WTC11 (cell line): ENCODE results near the gene PNMT. TPM values are rescaled to one million over a fixed set of nuclear protein-coding genes. Genes with fewer than 3 reads are reported as not detected.

Experiments
- ELF4 ChIP-seq: sonication (generic); formaldehyde crosslinking; IDR thresholded peaks from 2 replicates; pipeline ENCODE4 v1.8.1; 2022; ENCODE audit warnings: low read depth, mild to moderate bottlenecking, moderate library complexity, missing genetic modification reagents
- EMX1 ChIP-seq: fragments of 250-450 bp; sonication (Bioruptor Pico); IDR thresholded peaks from 2 replicates; pipeline ENCODE4 v1.8.0; 2021; ENCODE audit warnings: mild to moderate bottlenecking
- ETV6 ChIP-seq: sonication (generic); formaldehyde crosslinking; IDR thresholded peaks from 2 replicates; pipeline ENCODE4 v1.8.1; 2022; ENCODE audit warnings: mild to moderate bottlenecking, missing genetic modification reagents
- FOXP1 ChIP-seq: sonication (generic); formaldehyde crosslinking; IDR thresholded peaks from 2 replicates; pipeline ENCODE4 v1.8.0; 2022; ENCODE audit warnings: missing genetic modification reagents, mild to moderate bottlenecking, moderate library complexity, borderline replicate concordance
- GABPB1 ChIP-seq: sonication (generic); formaldehyde crosslinking; IDR thresholded peaks from 2 replicates; pipeline ENCODE4 v1.8.1; 2023; ENCODE audit warnings: mild to moderate bottlenecking, missing genetic modification reagents
- GTF2I ChIP-seq: fragments of 250-450 bp; sonication (Bioruptor Pico); conservative IDR thresholded peaks from 2 replicates; pipeline ENCODE4 v1.4.0; 2021; ENCODE audit warnings: mild to moderate bottlenecking
- HMGA2 ChIP-seq: fragments of 250-450 bp; sonication (Bioruptor Pico); IDR thresholded peaks from 2 replicates; pipeline ENCODE4 v1.4.0; 2021; ENCODE audit warnings: mild to moderate bottlenecking, moderate library complexity
- IRF2 ChIP-seq: sonication (generic); formaldehyde crosslinking; IDR thresholded peaks from 2 replicates; pipeline ENCODE4 v1.8.0; 2022; ENCODE audit warnings: low read depth, missing genetic modification reagents, borderline replicate concordance
- JAZF1 ChIP-seq: fragments of 250-450 bp; sonication (Bioruptor Pico); IDR thresholded peaks from 2 replicates; pipeline ENCODE4 v1.9.0; 2021; ENCODE audit warnings: moderate library complexity, mild to moderate bottlenecking, inconsistent platforms
- NFYB ChIP-seq: sonication (generic); formaldehyde crosslinking; conservative IDR thresholded peaks from 2 replicates; pipeline ENCODE4 v1.8.0; 2022; ENCODE audit warnings: low read depth, missing genetic modification reagents
- SMAD4 ChIP-seq: sonication (generic); formaldehyde crosslinking; IDR thresholded peaks from 2 replicates; pipeline ENCODE4 v1.8.0; 2022; ENCODE audit warnings: mild to moderate bottlenecking, missing genetic modification reagents
- SP1 ChIP-seq: sonication (generic); formaldehyde crosslinking; conservative IDR thresholded peaks from 2 replicates; pipeline ENCODE4 v1.8.1; 2022; ENCODE audit warnings: missing genetic modification reagents
- ZNF121 ChIP-seq: sonication (generic); formaldehyde crosslinking; IDR thresholded peaks from 2 replicates; pipeline ENCODE4 v1.8.0; 2023; ENCODE audit warnings: missing genetic modification reagents
- ZNF263 ChIP-seq: sonication (generic); formaldehyde crosslinking; IDR thresholded peaks from 2 replicates; pipeline ENCODE4 v1.8.1; 2022; ENCODE audit warnings: low read depth, mild to moderate bottlenecking, moderate library complexity, missing genetic modification reagents
- ZNF317 ChIP-seq: sonication (generic); formaldehyde crosslinking; IDR thresholded peaks from 2 replicates; pipeline ENCODE4 v1.8.1; 2023; ENCODE audit warnings: low read depth, mild to moderate bottlenecking, moderate library complexity, missing genetic modification reagents, borderline replicate concordance
- ZNF396 ChIP-seq: fragments of 250-450 bp; sonication (Bioruptor Pico); IDR thresholded peaks from 2 replicates; pipeline ENCODE4 v1.8.0; 2021; ENCODE audit warnings: mild to moderate bottlenecking, moderate library complexity, borderline replicate concordance
- total RNA-seq: library from RNA; stranded (reverse); gene quantifications from 3 replicates; pipeline ENCODE4 v1.2.3, GENCODE V29; 2021
- TF ChIP-seq, protein P1 (sequence below): fragments of 250-450 bp; sonication (Bioruptor Pico); IDR thresholded peaks from 2 replicates; pipeline ENCODE4 v1.8.0; 2021; ENCODE audit warnings: mild to moderate bottlenecking
- TF ChIP-seq, protein P2 (sequence below): sonication (generic); formaldehyde crosslinking; IDR thresholded peaks from 2 replicates; pipeline ENCODE4 v1.8.1; 2023; ENCODE audit warnings: mild to moderate bottlenecking, missing genetic modification reagents
- TF ChIP-seq, protein P3 (sequence below): sonication (generic); formaldehyde crosslinking; IDR thresholded peaks from 2 replicates; pipeline ENCODE4 v1.8.0; 2022; ENCODE audit warnings: mild to moderate bottlenecking, missing genetic modification reagents
- TF ChIP-seq, protein P4 (sequence below): sonication (generic); formaldehyde crosslinking; IDR thresholded peaks from 2 replicates; pipeline ENCODE4 v1.8.0; 2022; ENCODE audit warnings: mild to moderate bottlenecking, missing genetic modification reagents
- TF ChIP-seq, protein P5 (sequence below): fragments of 250-450 bp; sonication (Bioruptor Pico); IDR thresholded peaks from 2 replicates; pipeline ENCODE4 v2.1.2; 2022; ENCODE audit warnings: mild to moderate bottlenecking, moderate library complexity
- TF ChIP-seq, protein P6 (sequence below): sonication (generic); formaldehyde crosslinking; conservative IDR thresholded peaks from 2 replicates; pipeline ENCODE4 v1.8.1; 2022; ENCODE audit warnings: mild to moderate bottlenecking, missing genetic modification reagents
- TF ChIP-seq, protein P7 (sequence below): fragments of 250-450 bp; sonication (Bioruptor Pico); conservative IDR thresholded peaks from 2 replicates; pipeline ENCODE4 v1.9.0; 2021; ENCODE audit warnings: mild to moderate bottlenecking
- TF ChIP-seq, protein P8 (sequence below): sonication (generic); formaldehyde crosslinking; conservative IDR thresholded peaks from 2 replicates; pipeline ENCODE4 v1.8.1; 2023; ENCODE audit warnings: mild to moderate bottlenecking, low read depth, missing genetic modification reagents, moderate library complexity
- TF ChIP-seq, protein P9 (sequence below): sonication (generic); formaldehyde crosslinking; IDR thresholded peaks from 2 replicates; pipeline ENCODE4 v1.8.1; 2022; ENCODE audit warnings: mild to moderate bottlenecking, missing genetic modification reagents, moderate library complexity, borderline replicate concordance

PNMT gene
- total RNA-seq, 1 experiment from 2014 or later = 3.1 TPM

DNA sequence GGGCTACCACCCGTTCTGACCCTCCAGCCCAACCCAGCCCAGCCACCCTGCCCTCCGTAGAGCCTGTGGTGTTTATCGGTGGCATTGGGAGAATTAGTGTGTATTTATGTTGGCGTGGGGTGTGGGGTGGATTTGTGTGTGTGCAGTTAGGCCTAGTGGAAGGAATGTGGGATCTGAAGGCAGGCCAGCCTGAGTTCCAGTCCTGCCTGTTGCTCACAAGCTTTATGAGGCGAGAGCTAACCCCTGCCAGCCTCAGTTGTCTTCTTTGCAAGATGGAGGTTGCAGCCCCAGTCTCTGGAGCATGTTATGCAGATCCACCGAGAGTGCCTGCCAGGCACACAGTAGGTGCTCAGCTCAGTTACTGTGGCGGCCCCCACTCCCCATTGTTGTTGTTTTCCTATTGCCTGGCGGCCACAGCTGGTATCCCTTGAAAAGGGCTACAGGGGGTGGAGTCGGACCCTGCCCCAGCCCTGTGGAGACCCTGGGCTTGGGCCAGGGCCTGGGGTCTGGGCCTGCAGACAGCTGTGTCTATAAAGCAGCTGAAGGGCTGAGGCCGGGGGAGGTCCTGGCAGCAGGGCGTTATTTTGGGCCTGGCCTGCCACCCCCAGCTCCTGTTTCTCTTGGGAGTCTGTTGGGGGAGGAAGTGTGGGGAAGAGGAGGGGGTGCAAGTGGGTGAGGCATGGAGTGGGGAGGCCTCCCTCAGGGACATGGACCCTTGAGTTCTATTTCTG, 36.7 kb downstream of the PNMT start (continued):
- TF ChIP-seq, protein P1, sequence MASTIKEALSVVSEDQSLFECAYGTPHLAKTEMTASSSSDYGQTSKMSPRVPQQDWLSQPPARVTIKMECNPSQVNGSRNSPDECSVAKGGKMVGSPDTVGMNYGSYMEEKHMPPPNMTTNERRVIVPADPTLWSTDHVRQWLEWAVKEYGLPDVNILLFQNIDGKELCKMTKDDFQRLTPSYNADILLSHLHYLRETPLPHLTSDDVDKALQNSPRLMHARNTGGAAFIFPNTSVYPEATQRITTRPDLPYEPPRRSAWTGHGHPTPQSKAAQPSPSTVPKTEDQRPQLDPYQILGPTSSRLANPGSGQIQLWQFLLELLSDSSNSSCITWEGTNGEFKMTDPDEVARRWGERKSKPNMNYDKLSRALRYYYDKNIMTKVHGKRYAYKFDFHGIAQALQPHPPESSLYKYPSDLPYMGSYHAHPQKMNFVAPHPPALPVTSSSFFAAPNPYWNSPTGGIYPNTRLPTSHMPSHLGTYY (CRISPR knock-in tag) = no peak
- TF ChIP-seq IRF2 (no peak), SP1 (CRISPR knock-in tag) (peak; percentile 36; the same call in 1 of the 2 replicates), EMX1 (CRISPR knock-in tag) (no peak), ETV6 (CRISPR knock-in tag) (no peak), JAZF1 (CRISPR knock-in tag) (no peak), ELF4 (no peak), ZNF263 (CRISPR knock-in tag) (no peak), GTF2I (CRISPR knock-in tag) (0 out of 2 replicates have a peak, but pooled peaks have one; percentile 26), GABPB1 (CRISPR knock-in tag) (no peak), FOXP1 (CRISPR knock-in tag) (no peak), SMAD4 (CRISPR knock-in tag) (no peak), ZNF317 (CRISPR knock-in tag) (no peak), NFYB (CRISPR knock-in tag) (no peak), ZNF121 (peak; percentile 57; the same call in 1 of the 2 replicates), ZNF396 (CRISPR knock-in tag) (no peak), HMGA2 (CRISPR knock-in tag) (no peak)
- TF ChIP-seq, protein P2, sequence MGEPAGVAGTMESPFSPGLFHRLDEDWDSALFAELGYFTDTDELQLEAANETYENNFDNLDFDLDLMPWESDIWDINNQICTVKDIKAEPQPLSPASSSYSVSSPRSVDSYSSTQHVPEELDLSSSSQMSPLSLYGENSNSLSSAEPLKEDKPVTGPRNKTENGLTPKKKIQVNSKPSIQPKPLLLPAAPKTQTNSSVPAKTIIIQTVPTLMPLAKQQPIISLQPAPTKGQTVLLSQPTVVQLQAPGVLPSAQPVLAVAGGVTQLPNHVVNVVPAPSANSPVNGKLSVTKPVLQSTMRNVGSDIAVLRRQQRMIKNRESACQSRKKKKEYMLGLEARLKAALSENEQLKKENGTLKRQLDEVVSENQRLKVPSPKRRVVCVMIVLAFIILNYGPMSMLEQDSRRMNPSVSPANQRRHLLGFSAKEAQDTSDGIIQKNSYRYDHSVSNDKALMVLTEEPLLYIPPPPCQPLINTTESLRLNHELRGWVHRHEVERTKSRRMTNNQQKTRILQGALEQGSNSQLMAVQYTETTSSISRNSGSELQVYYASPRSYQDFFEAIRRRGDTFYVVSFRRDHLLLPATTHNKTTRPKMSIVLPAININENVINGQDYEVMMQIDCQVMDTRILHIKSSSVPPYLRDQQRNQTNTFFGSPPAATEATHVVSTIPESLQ (CRISPR knock-in tag) = no peak
- TF ChIP-seq, protein P3, sequence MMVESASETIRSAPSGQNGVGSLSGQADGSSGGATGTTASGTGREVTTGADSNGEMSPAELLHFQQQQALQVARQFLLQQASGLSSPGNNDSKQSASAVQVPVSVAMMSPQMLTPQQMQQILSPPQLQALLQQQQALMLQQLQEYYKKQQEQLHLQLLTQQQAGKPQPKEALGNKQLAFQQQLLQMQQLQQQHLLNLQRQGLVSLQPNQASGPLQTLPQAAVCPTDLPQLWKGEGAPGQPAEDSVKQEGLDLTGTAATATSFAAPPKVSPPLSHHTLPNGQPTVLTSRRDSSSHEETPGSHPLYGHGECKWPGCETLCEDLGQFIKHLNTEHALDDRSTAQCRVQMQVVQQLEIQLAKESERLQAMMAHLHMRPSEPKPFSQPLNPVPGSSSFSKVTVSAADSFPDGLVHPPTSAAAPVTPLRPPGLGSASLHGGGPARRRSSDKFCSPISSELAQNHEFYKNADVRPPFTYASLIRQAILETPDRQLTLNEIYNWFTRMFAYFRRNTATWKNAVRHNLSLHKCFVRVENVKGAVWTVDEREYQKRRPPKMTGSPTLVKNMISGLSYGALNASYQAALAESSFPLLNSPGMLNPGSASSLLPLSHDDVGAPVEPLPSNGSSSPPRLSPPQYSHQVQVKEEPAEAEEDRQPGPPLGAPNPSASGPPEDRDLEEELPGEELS (CRISPR knock-in tag) = peak; percentile 63; the same call in 1 of the 2 replicates
- TF ChIP-seq, protein P4, sequence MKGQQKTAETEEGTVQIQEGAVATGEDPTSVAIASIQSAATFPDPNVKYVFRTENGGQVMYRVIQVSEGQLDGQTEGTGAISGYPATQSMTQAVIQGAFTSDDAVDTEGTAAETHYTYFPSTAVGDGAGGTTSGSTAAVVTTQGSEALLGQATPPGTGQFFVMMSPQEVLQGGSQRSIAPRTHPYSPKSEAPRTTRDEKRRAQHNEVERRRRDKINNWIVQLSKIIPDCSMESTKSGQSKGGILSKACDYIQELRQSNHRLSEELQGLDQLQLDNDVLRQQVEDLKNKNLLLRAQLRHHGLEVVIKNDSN (CRISPR knock-in tag) = no peak
- TF ChIP-seq, protein P5, sequence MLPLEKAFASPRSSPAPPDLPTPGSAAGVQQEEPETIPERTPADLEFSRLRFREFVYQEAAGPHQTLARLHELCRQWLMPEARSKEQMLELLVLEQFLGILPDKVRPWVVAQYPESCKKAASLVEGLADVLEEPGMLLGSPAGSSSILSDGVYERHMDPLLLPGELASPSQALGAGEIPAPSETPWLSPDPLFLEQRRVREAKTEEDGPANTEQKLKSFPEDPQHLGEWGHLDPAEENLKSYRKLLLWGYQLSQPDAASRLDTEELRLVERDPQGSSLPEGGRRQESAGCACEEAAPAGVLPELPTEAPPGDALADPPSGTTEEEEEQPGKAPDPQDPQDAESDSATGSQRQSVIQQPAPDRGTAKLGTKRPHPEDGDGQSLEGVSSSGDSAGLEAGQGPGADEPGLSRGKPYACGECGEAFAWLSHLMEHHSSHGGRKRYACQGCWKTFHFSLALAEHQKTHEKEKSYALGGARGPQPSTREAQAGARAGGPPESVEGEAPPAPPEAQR (CRISPR knock-in tag) = no peak
- TF ChIP-seq, protein P6, sequence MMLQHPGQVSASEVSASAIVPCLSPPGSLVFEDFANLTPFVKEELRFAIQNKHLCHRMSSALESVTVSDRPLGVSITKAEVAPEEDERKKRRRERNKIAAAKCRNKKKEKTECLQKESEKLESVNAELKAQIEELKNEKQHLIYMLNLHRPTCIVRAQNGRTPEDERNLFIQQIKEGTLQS = no peak
- TF ChIP-seq, protein P7, sequence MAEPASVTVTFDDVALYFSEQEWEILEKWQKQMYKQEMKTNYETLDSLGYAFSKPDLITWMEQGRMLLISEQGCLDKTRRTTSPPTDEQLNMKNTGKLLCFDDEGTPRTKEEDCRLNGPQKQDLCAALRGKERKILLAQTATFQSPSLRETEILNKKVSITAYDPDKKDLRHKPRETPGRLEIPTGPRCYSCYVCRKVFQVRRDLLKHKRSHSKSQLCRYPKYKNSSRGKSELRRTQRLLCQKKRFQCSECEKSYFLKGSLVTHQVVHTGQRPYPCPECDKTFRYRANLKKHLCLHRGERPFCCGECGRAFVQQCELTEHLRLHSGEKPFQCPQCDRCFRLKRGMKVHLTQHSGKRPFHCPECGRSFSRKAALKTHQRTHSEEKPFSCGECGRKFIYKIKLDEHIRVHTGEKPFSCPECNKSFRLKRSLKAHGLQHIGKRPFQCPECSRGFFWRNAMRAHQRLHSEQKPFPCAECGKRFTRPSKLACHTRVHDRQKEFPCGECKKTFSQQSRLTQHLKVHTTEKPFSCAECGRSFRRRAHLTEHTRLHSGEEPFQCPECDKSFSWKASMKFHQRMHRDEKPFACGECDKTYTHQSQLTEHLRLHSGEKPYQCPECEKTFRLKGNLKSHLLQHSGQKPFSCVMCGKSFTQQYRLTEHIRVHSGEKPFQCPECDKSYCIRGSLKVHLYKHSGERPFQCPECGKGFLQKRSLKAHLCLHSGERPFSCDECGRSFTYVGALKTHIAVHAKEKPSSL (CRISPR knock-in tag) = no peak
- TF ChIP-seq, protein P8, sequence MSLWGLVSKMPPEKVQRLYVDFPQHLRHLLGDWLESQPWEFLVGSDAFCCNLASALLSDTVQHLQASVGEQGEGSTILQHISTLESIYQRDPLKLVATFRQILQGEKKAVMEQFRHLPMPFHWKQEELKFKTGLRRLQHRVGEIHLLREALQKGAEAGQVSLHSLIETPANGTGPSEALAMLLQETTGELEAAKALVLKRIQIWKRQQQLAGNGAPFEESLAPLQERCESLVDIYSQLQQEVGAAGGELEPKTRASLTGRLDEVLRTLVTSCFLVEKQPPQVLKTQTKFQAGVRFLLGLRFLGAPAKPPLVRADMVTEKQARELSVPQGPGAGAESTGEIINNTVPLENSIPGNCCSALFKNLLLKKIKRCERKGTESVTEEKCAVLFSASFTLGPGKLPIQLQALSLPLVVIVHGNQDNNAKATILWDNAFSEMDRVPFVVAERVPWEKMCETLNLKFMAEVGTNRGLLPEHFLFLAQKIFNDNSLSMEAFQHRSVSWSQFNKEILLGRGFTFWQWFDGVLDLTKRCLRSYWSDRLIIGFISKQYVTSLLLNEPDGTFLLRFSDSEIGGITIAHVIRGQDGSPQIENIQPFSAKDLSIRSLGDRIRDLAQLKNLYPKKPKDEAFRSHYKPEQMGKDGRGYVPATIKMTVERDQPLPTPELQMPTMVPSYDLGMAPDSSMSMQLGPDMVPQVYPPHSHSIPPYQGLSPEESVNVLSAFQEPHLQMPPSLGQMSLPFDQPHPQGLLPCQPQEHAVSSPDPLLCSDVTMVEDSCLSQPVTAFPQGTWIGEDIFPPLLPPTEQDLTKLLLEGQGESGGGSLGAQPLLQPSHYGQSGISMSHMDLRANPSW = no peak
- TF ChIP-seq, protein P9, sequence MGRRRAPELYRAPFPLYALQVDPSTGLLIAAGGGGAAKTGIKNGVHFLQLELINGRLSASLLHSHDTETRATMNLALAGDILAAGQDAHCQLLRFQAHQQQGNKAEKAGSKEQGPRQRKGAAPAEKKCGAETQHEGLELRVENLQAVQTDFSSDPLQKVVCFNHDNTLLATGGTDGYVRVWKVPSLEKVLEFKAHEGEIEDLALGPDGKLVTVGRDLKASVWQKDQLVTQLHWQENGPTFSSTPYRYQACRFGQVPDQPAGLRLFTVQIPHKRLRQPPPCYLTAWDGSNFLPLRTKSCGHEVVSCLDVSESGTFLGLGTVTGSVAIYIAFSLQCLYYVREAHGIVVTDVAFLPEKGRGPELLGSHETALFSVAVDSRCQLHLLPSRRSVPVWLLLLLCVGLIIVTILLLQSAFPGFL (CRISPR knock-in tag) = no peak
